Measurements from ENCODE around the gene PGRMC2.

PGRMC2 gene

DNA sequence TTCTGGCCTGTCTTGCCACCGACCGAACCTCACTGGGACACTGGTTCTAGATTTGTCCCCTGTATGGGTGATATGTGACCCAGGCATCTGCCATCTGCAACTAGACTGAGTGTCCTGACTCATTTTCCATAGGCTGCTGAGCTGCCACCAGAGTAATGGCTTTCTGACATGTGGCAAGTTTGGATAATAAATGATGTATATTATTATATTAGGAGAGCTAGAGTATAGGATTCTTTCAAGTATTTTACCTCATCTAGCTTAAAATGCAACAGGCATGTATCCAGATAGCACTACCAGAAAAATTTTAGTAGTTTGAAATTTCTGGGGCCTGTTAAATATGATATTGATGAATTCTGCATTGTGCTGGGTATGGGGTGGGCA is 15.8 kb upstream of the PGRMC2 start:
- no peak overlapping the region for H3K4me3 ChIP-seq (ENCODE audit: low read depth, low read length)
- no peak for DNase-seq (ENCODE audit: low read depth)

DNA sequence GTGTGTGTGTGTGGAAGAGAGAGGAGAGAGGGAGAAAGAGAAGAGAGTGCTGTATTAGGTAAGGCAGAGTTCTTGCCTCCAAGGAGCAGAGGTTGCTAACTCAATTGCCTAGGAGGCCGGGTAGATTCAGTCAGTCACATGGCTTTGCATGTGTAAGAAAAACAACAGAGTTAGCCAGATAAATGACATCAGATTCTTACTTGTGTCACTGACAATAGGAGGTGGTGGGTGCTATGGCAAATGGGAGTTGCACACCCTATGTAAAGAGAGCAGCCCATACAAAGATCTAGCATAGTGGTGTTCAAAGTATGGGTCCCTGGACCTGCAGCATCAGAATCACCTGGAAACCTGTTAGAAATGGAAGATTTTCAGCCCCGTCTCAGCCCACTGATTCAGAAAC is 14.4 kb upstream of the PGRMC2 start:
- no peak for DNase-seq (ENCODE audit: low read depth)
- H3K4me3 ChIP-seq (ENCODE audit: low read depth, low read length): no peak overlapping the region
- TF ChIP-seq, protein P1, sequence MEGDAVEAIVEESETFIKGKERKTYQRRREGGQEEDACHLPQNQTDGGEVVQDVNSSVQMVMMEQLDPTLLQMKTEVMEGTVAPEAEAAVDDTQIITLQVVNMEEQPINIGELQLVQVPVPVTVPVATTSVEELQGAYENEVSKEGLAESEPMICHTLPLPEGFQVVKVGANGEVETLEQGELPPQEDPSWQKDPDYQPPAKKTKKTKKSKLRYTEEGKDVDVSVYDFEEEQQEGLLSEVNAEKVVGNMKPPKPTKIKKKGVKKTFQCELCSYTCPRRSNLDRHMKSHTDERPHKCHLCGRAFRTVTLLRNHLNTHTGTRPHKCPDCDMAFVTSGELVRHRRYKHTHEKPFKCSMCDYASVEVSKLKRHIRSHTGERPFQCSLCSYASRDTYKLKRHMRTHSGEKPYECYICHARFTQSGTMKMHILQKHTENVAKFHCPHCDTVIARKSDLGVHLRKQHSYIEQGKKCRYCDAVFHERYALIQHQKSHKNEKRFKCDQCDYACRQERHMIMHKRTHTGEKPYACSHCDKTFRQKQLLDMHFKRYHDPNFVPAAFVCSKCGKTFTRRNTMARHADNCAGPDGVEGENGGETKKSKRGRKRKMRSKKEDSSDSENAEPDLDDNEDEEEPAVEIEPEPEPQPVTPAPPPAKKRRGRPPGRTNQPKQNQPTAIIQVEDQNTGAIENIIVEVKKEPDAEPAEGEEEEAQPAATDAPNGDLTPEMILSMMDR (conservative IDR thresholded peaks at IDR 0.05; ENCODE audit: low read depth, low read length): no peak

More for the DNA sequence above, 15.8 kb upstream of the PGRMC2 start:
- TF ChIP-seq, protein P1 (conservative IDR thresholded peaks at IDR 0.05; ENCODE audit: low read depth, low read length): no peak

DNA sequence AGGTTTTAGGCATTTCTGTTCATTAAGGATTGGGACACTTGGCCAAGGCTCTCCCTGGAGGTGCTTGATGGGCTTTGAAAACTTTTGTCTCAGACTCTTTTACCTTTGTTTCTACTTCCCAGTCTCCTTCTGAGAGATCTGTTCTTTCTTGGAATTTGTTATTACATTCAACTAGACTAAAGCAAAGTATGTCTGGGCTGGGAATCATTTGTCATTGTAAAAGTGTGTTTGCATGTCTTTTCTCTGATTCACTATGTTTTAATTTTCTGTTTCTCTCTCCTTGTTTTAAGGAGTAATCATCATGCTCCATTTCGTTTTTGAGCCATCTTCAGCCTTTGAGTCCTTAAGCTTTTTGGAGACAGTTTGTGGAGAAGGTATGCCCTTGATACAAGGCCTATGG is 12.2 kb upstream of the PGRMC2 start:
- DNase-seq (ENCODE audit: low read depth): no peak
- no peak overlapping the region for H3K4me3 ChIP-seq (ENCODE audit: low read depth, low read length)
- TF ChIP-seq, protein P1 (conservative IDR thresholded peaks at IDR 0.05; ENCODE audit: low read depth, low read length): no peak

DNA sequence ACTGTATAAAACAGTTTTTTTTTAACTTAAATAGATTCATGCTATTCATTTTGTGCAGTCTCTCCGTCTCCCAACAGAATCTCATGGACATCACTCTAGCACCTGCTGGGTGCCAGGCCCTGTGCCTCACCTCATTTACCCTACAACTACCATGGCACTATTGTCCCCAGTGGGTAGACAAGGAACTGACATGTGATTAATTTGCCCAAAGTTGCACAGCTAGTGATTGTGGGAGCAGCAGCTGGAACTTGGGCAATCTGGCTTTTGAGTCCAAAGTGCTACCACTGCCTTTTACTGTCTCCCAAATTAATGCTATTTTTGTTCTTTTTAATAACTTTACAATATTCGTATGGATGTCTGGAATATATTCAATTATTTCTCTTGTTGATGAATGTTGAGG is 11.2 kb upstream of the PGRMC2 start:
- DNase-seq (ENCODE audit: low read depth): no peak
- no peak overlapping the region for H3K4me3 ChIP-seq (ENCODE audit: low read depth, low read length)
- TF ChIP-seq, protein P1 (conservative IDR thresholded peaks at IDR 0.05; ENCODE audit: low read depth, low read length): no peak

DNA sequence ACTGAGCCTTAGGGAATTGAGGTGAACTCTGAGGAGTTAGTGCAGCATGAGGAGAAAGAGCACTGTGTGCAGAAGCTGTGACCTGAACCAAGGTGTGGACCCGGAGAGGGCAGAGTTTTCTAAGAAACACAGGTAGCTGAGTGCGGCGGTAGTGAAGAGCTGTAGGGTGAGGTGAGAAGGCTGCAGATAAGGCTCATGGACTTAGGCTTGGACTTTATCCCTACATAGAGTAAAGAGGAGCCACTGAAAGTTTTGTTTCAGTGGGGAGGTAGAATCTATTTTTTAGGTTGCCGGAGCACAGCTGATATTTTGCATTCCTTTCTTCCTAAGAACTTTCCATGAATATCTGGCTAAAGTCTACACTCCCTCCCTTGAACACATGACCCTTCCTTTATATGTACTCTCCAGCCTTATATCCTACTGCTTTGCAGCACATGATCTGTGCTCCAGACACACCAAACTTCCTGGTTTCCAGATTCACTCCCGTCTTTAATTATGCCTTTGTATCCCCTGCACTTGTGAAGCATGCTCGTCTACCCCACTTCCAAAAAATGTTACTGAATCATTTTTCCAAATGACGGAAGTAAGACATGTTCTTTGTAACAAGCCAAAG is 10.6 kb upstream of the PGRMC2 start:
- no peak overlapping the region for H3K4me3 ChIP-seq (ENCODE audit: low read depth, low read length)
- TF ChIP-seq, protein P1 (conservative IDR thresholded peaks at IDR 0.05; ENCODE audit: low read depth, low read length): no peak
- DNase-seq (ENCODE audit: low read depth): no peak

DNA sequence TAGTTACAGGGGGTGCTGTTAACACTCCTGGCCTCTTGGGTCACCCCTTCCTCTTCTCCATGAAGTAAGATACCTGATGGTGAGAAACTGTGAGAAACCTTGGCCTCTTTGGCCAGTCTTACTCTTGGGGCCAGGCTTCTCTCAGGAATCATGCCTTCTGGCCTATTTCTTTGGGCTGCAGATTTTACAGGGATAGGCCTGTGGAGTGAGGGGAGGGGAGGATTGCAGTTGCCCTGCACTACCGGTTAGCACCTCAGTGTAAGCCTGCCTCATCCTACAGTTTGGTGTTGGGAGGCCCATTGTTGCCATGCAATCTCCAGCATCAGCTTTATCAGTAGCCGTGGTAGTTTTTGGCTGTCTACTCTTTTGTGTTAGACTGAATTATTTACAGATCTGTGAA is 7.6 kb upstream of the PGRMC2 start:
- TF ChIP-seq, protein P1 (conservative IDR thresholded peaks at IDR 0.05; ENCODE audit: low read depth, low read length): no peak
- no peak for DNase-seq (ENCODE audit: low read depth)
- no peak overlapping the region for H3K4me3 ChIP-seq (ENCODE audit: low read depth, low read length)

DNA sequence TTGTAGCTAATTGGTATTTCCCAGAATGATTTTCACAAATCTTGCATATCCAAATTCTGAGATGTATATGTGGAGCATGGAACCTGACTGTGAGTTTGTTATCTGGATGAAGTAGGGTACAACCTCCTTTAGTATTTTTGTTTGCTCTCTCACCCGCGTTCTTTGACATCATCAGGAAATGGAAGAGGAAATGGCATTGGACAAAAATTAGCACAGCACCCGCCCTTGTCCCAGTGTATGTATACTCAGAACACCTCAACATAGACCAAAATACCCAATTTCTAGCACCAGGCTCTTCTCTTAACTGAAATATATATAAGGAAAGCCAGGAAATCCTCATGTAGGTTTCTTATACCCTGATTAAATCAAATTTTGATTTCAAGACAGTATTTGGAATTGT is 6.9 kb upstream of the PGRMC2 start:
- TF ChIP-seq, protein P1 (conservative IDR thresholded peaks at IDR 0.05; ENCODE audit: low read depth, low read length): no peak
- DNase-seq (ENCODE audit: low read depth): no peak
- H3K4me3 ChIP-seq (ENCODE audit: low read depth, low read length): no peak overlapping the region
